Heart right ventricle (tissue), 16 donors: ENCODE measurements around the gene DDIT4. TPM values are rescaled to one million over a fixed set of nuclear protein-coding genes. Genes with fewer than 3 reads are reported as not detected.
"Not testable (repeated sequence)": the region's sequence is repeated elsewhere in the genome, so short reads cannot be mapped to it uniquely, and the experiment has no call there.

ENCODE experiments used
- ATAC-seq, 8 donors: fragments of 200-7000 bp; cut with Tn5 transposase; one replicate each; pipeline ENCODE4 v1.9.1; 2020; ENCODE audit warnings: mild to moderate bottlenecking in 8 of 8, moderate library complexity in 8 of 8, moderate number of reproducible peaks in 1 of 8
- DNase-seq, 2 donors: peaks; one replicate each; pipeline ENCODE4 v3.0.0-alpha.2; 2020
- H3K27ac ChIP-seq, 10 donors: fragments of 200-600 bp; sonication (generic) in 2 of 10; one replicate each; pipeline versions ENCODE4 v1.5.0 to v1.8.0; 2020 to 2022; ENCODE audit warnings: mild to moderate bottlenecking in 3 of 10
- H3K27me3 ChIP-seq, 7 donors: fragments of 200-600 bp; one replicate each; pipeline ENCODE4 v1.8.0; 2021 to 2022; ENCODE audit warnings: mild to moderate bottlenecking in 2 of 7
- H3K36me3 ChIP-seq, 9 donors: fragments of 200-600 bp; sonication (generic) in 1 of 9; one replicate each; pipeline versions ENCODE4 v1.5.0 to v1.8.0; 2020 to 2022; ENCODE audit warnings: mild to moderate bottlenecking in 2 of 9
- H3K4me1 ChIP-seq, 9 donors: fragments of 200-600 bp; sonication (generic) in 1 of 9; one replicate each; pipeline versions ENCODE4 v1.5.0 to v1.8.0; 2020 to 2022; ENCODE audit warnings: mild to moderate bottlenecking in 4 of 9
- H3K4me3 ChIP-seq, 10 donors: fragments of 200-600 bp; sonication (generic) in 2 of 10; one replicate each; pipeline versions ENCODE4 v1.5.0 to v1.8.0; 2020 to 2022; ENCODE audit warnings: mild to moderate bottlenecking in 7 of 10, moderate library complexity in 2 of 10
- H3K9me3 ChIP-seq, 11 donors: fragments of 200-600 bp in 10 of 11; sonication (generic) in 2 of 11; one replicate each; pipeline versions ENCODE4 v1.5.0 to v1.8.0; 2013 to 2022; ENCODE audit warnings: mild to moderate bottlenecking in 2 of 11, control low read depth in 1 of 11, moderate library complexity in 1 of 11
- WGBS, 2 donors: extraction: QIAGEN DNeasy Blood & Tissue Kit; methylation state at CpG; one replicate each; pipeline ENCODE4 v1.1.7; 2013; ENCODE audit warnings: inconsistent platforms in 1 of 2; 5-methylcytosine and 5-hydroxymethylcytosine counted together
- intact Hi-C, 10 donors: fragments of 100-400 bp; cut with DNase I; formaldehyde crosslinking; loops; one replicate each; pipeline versions ENCODE4 v1.11.1 to v1.14.2; 2022
- polyA plus RNA-seq, 2 donors: library from polyadenylated mRNA; stranded (reverse); fragments of 200-250 nt; gene quantifications; one replicate each; pipeline ENCODE4 v1.2.3, GENCODE V29; 2013
- total RNA-seq, 10 donors: library from RNA; stranded (reverse); fragmentation: NEBNext Ultra II Directional in 3 of 10; extraction: Animal tissue kit (Norgen Biotek cat#: 25700) in 3 of 10; gene quantifications; one replicate each; pipeline versions ENCODE4 v1.2.1 to v1.2.4, GENCODE V29; 2021 to 2023
- TF ChIP-seq, protein P1 (sequence below), 9 donors: fragments of 200-600 bp; sonication (generic) in 2 of 9; IDR thresholded peaks; one replicate each; pipeline versions ENCODE4 v1.5.0 to v1.8.0; 2021 to 2022; ENCODE audit warnings: antibody characterized with exemption in 9 of 9, mild to moderate bottlenecking in 5 of 9, moderate library complexity in 1 of 9
- donor health status: Arrhythmogenic right ventricular cardiomyopathy.
- donor health status: ischemic (EF 13 %, LVEDD 7.1; RV severe dilation, severe dysfunction).
- donor health status: healthy with polysubstance abuse.
- donor health status: DM: no; HTN: yes; CAD: no.
- donor health status: DM: no; HTN: no; CAD: no.
- donor health status: ischemic (EF 25% LVEDD 6.9; RV normal size, moderate dysfunction).
- donor health status: ischemic (EF 25% LVEDD 5.7; RV mildly dilated, moderate dysfunction).
- donor health status: healthy.
- donor health status: DM: yes; HTN: yes; CAD: no.
- donor health status: Ischemic cardiomyopathy.
- donor health status: ischemic (EF 35%, LVEDD 5.7; RV mildly dilated, moderate dysfunction).
- donor health status: nonischemic (EF 11% LVEDD 7.7; RV severe dilation, severe dysfunction).
- donor health status: DM: yes; HTN: yes; CAD: no.
- donor health status: PGD.
- donor health status: ischemic (EF 29% LVEDD 5.4; RV normal size, mild dysfunction).
- donor health status: nonischemic (EF 23%, LVEDD 6.1; RV moderate dilation, normal function).

DDIT4 gene
- total and polyA plus RNA-seq, 12 donors = 13.6 to 135 (median 39.6) TPM

DNA sequence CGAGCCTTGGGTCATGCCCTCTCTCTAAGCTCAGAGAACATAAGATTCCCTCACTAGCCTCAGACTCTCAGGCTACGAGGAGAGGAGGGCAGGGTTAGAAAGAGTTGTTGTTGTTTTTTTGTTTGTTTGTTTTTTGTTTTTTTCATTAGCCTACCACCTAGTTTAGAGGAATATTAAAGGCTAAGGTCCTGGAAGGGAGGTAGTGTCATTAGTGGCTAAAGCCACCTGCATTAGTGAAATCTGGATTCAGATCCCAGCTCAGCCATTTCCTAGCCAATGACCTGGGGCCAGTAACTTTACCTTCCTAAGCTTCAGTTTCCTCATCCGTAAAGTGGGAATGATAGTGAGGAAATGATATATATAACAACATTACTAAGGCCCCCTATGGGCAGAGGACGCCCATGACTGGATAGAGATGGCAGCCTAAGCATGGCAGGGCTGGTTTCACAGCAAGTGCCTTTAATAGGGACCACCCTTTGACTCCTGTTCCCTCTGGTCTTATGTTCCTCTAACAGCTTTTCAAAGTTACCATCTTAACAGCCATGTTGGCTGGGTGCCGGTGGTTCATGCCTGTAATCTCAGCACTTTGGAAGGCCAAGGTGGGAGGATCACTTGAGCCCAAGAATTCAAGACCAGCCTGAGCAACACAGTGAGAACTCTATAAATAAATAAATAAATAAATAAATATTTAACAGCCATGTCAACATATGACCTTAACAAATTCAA lies 5.1 kb downstream of the DDIT4 start:
- peak overlapping the region in 2 of 10 donors; percentile 18 to 99 for H3K27ac ChIP-seq
- H3K36me3 ChIP-seq = peaks cover 0 to 24% (median 11%) of the 10 kb centered on the region in 9 donors
- intact Hi-C loops = loop anchor here in 5 of 10 donors (5.0 kb wide), 3 partner anchors 38 to 48 kb away; no protein-coding TSS in a partner anchor
- 88 to 95% methylated on average over 5 of the region's 5 CpGs for WGBS, 2 donors
- H3K27me3 ChIP-seq = no peaks in the 10 kb centered on the region
- H3K9me3 ChIP-seq = no peaks in the 10 kb centered on the region
- no peak overlapping the region for H3K4me3 ChIP-seq
- H3K4me1 ChIP-seq = peaks cover 0 to 34% (median 25%) of the 10 kb centered on the region in 9 donors
- TF ChIP-seq, protein P1, sequence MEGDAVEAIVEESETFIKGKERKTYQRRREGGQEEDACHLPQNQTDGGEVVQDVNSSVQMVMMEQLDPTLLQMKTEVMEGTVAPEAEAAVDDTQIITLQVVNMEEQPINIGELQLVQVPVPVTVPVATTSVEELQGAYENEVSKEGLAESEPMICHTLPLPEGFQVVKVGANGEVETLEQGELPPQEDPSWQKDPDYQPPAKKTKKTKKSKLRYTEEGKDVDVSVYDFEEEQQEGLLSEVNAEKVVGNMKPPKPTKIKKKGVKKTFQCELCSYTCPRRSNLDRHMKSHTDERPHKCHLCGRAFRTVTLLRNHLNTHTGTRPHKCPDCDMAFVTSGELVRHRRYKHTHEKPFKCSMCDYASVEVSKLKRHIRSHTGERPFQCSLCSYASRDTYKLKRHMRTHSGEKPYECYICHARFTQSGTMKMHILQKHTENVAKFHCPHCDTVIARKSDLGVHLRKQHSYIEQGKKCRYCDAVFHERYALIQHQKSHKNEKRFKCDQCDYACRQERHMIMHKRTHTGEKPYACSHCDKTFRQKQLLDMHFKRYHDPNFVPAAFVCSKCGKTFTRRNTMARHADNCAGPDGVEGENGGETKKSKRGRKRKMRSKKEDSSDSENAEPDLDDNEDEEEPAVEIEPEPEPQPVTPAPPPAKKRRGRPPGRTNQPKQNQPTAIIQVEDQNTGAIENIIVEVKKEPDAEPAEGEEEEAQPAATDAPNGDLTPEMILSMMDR (IDR thresholded peaks at IDR 0.05) = no peak
- no peak for ATAC-seq
- no peak for DNase-seq

DNA sequence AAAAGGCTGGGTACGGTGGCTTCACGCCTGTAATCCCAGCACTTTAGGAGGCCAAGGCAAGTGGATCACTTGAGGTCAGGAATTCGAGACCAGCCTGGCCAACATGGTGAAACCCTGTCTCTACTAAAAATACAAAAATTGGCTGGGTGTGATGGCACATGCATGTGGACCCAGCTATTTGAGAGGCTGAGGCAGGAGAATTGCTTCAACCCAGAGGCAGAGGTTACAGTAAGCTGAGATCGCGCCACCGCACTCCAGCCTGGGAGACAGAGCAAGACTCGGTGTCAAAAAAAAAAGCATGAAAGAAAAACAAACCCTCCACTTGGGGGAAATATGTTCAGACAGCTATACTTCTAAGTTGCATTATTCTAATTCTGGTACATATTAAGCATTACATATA lies 5.9 kb downstream of the DDIT4 start:
- Histone ChIP-seq H3K4me1 (peaks cover 0 to 35% (median 25%) of the 10 kb centered on the region in 9 donors), H3K36me3 (peaks cover 0 to 20% (median 11%) of the 10 kb centered on the region in 9 donors)
- not testable (repeated sequence) for H3K4me3 ChIP-seq, H3K27me3 ChIP-seq, DNase-seq, H3K9me3 ChIP-seq, ATAC-seq, H3K27ac ChIP-seq
- 85 to 88% methylated on average over 7 of the region's 7 CpGs for WGBS, 2 donors
- intact Hi-C loops = loop anchor here in 5 of 10 donors (5.0 kb wide), 3 partner anchors 38 to 48 kb away; no protein-coding TSS in a partner anchor

DNA sequence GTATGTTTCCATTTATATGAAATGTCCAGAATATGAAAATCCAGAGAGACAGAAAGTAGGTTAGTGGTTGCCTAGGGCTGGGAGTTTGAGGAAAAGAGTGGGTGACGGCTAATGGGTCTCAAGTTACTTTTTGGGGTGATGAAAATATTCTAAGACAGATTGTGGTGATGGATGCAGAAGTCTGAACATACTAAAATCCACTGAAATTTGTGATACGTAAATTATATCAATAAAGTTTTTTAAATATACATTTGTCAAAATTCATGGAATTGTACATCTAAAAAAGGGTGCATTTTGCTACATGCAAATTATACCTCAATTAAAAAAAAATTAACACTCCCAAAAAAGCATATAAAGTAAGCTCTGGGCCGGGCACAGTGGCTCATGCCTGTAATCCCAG lies 9.4 kb downstream of the DDIT4 start:
- Histone ChIP-seq H3K4me3 (no peak overlapping the region), H3K27ac (no peak overlapping the region), H3K27me3 (no peaks in the 10 kb centered on the region), H3K9me3 (no peaks in the 10 kb centered on the region), H3K4me1 (peaks cover 0 to 24% (median 0%) of the 10 kb centered on the region in 9 donors), H3K36me3 (no peaks in the 10 kb centered on the region)
- DNase-seq (no peak), ATAC-seq (no peak)
- TF ChIP-seq, protein P1 (IDR thresholded peaks at IDR 0.05) = no peak
- 96 to 97% methylated on average over 3 of the region's 3 CpGs for WGBS, 2 donors
- intact Hi-C loops = no loop called here

DNA sequence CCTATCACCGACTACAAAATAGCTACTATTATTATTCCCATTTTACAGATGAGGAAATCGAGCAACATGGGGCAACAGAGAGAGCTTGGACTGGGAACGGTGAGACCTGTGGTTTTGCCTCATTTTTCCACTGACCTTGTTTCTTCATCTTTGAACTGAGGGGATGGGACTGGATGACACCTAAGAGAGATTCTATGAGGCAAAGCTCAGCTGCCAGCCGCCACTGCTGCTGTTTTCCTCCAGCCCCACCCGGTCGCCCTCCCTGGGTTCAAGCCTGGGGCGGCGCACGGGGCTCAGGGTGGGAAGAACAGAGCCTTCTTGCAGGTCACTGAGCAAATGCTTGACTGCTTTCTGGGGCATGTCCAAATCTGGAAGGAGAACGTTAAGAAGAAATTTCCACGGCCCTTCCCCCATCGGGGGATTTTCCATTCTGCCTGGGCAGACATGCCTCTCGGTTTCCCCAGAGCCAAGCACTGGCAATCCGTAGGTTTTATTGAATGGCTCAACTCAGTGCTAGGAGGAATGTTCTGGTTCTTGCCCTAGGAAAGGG lies 12.3 kb downstream of the DDIT4 start:
- DNase-seq = no peak
- ATAC-seq = no peak
- no peaks in the 10 kb centered on the region for H3K36me3 ChIP-seq
- H3K27me3 ChIP-seq = no peaks in the 10 kb centered on the region
- no peaks in the 10 kb centered on the region for H3K9me3 ChIP-seq
- intact Hi-C loops = no loop called here
- TF ChIP-seq, protein P1 (IDR thresholded peaks at IDR 0.05) = no peak
- H3K4me3 ChIP-seq = no peak overlapping the region
- peak overlapping the region in 1 of 10 donors; percentile 5 for H3K27ac ChIP-seq
- H3K4me1 ChIP-seq = peaks cover 0 to 24% (median 0%) of the 10 kb centered on the region in 9 donors
- WGBS, 2 donors = 74 to 75% methylated on average over 14 of the region's 14 CpGs
